ENCODE results near the gene GPR157.

GPR157 gene

GRCh38 chr1:9115351-9116205 is 13.3 kb downstream of the GPR157 start:
- no peak overlapping the region for H3K4me3 ChIP-seq (replicated peaks; ENCODE audit: low read depth, low read length)
- TF ChIP-seq CTCF (IDR thresholded peaks at IDR 0.05; ENCODE audit: low read depth, low read length, missing control alignments), result no peak
- peak; percentile 75 for DNase-seq (ENCODE audit: extremely low read depth, low read depth)

GRCh38 chr1:9112961-9113880 is 15.7 kb downstream of the GPR157 start:
- TF ChIP-seq CTCF (IDR thresholded peaks at IDR 0.05; ENCODE audit: low read depth, low read length, missing control alignments), result no peak
- no peak overlapping the region for H3K4me3 ChIP-seq (replicated peaks; ENCODE audit: low read depth, low read length)
- no peak for DNase-seq (ENCODE audit: extremely low read depth, low read depth)

GRCh38 chr1:9111957-9112356 is 16.9 kb downstream of the GPR157 start:
- no peak for TF ChIP-seq CTCF (IDR thresholded peaks at IDR 0.05; ENCODE audit: low read depth, low read length, missing control alignments)
- H3K4me3 ChIP-seq (replicated peaks; ENCODE audit: low read depth, low read length), result no peak overlapping the region
- no peak for DNase-seq (ENCODE audit: extremely low read depth, low read depth)

GRCh38 chr1:9111357-9111691 is 17.6 kb downstream of the GPR157 start:
- H3K4me3 ChIP-seq (replicated peaks; ENCODE audit: low read depth, low read length), result no peak overlapping the region
- no peak for DNase-seq (ENCODE audit: extremely low read depth, low read depth)
- no peak for TF ChIP-seq CTCF (IDR thresholded peaks at IDR 0.05; ENCODE audit: low read depth, low read length, missing control alignments)

- TF ChIP-seq CTCF (IDR thresholded peaks at IDR 0.05; ENCODE audit: low read depth, low read length, missing control alignments), result peak; percentile 95
- no peak overlapping the region for H3K4me3 ChIP-seq (replicated peaks; ENCODE audit: low read depth, low read length)
- DNase-seq (ENCODE audit: extremely low read depth, low read depth), result peak; percentile 51
Measured at GRCh38 chr1:9110669-9111356, 18.1 kb downstream of the GPR157 start.

GRCh38 chr1:9108056-9108665 is 20.7 kb downstream of the GPR157 start:
- TF ChIP-seq CTCF (IDR thresholded peaks at IDR 0.05; ENCODE audit: low read depth, low read length, missing control alignments), result no peak
- DNase-seq (ENCODE audit: extremely low read depth, low read depth), result no peak
- no peak overlapping the region for H3K4me3 ChIP-seq (replicated peaks; ENCODE audit: low read depth, low read length)

Measured in HFF-Myc (cell line).